Lung (tissue), 12 donors: Measurements from ENCODE around the gene POGZ. TPM values are rescaled to one million over a fixed set of nuclear protein-coding genes. Genes with fewer than 3 reads are reported as not detected.

Experiments used
- ATAC-seq: fragments of 200-7000 bp; cut with Tn5 transposase; one replicate; pipeline ENCODE4 v1.9.1; 2020; ENCODE audit warnings: moderate number of reproducible peaks; ENCODE audit not compliant: insufficient read depth, low FRiP score
- DNase-seq, 3 donors: peaks; one replicate each; pipeline ENCODE4 v3.0.0-alpha.2; 2013 to 2017
- H3K27ac ChIP-seq, 2 donors: one replicate each; pipeline ENCODE4 v1.5.1; 2013; ENCODE audit warnings: mild to moderate bottlenecking in 2 of 2, moderate library complexity in 2 of 2, control low read depth in 1 of 2, inconsistent platforms in 1 of 2, low read depth in 1 of 2, low read length in 1 of 2
- H3K27me3 ChIP-seq, 3 donors: one replicate each; pipeline ENCODE4 v1.5.1; 2013; ENCODE audit warnings: low read length in 2 of 3; ENCODE audit not compliant: control insufficient read depth in 3 of 3, insufficient read depth in 3 of 3
- H3K36me3 ChIP-seq, 4 donors: one replicate each; pipeline ENCODE4 v1.5.1; 2013; ENCODE audit warnings: low read length in 4 of 4, mild to moderate bottlenecking in 1 of 4, moderate library complexity in 1 of 4; ENCODE audit not compliant: control insufficient read depth in 4 of 4, insufficient read depth in 4 of 4
- H3K4me1 ChIP-seq, 5 donors: one replicate each; pipeline ENCODE4 v1.5.1; 2013; ENCODE audit warnings: low read length in 5 of 5, mild to moderate bottlenecking in 2 of 5, moderate library complexity in 1 of 5; ENCODE audit not compliant: control insufficient read depth in 5 of 5, insufficient read depth in 5 of 5
- H3K4me3 ChIP-seq: one replicate; pipeline ENCODE4 v1.5.1; 2013; ENCODE audit warnings: mild to moderate bottlenecking, control low read depth, moderate library complexity
- H3K9ac ChIP-seq, 2 donors: one replicate each; pipeline ENCODE4 v1.5.1; 2013; ENCODE audit warnings: low read length in 2 of 2, control low read depth in 1 of 2; ENCODE audit not compliant: insufficient read depth in 1 of 2
- H3K9me3 ChIP-seq, 4 donors: one replicate each; pipeline ENCODE4 v1.5.1; 2013; ENCODE audit warnings: low read length in 3 of 4, mild to moderate bottlenecking in 1 of 4, moderate library complexity in 1 of 4; ENCODE audit not compliant: control insufficient read depth in 4 of 4, insufficient read depth in 3 of 4
- WGBS, 2 donors: extraction: QIAGEN DNeasy Blood & Tissue Kit; methylation state at CpG; one replicate each; pipeline ENCODE4 v1.1.7; 2013; 5-methylcytosine and 5-hydroxymethylcytosine counted together
- polyA plus RNA-seq, 2 donors: library from polyadenylated mRNA; stranded (reverse); fragments of 200-250 nt; gene quantifications; one replicate each; pipeline ENCODE4 v1.2.1, GENCODE V29; 2013
- total RNA-seq, 2 donors: library from RNA; depleted of rRNA in 1 of 2; stranded (reverse); fragments of >200 nt in 1 of 2; gene quantifications; one replicate each; pipeline ENCODE4 v1.2.1, GENCODE V29; 2014 to 2021
- TF ChIP-seq, protein P1 (sequence below): IDR thresholded peaks from 2 replicates; pipeline ENCODE4 v1.5.1; 2012; ENCODE audit warnings: mild to moderate bottlenecking; ENCODE audit errors: control extremely low read depth, extremely low read depth
- donor health status: control.
- donor health status: control.
- donor health status: Bipolar disorder and iron deficiency.
- donor health status: healthy.
- donor health status: DM: yes; HTN: yes; CAD: no.

The POGZ gene
- total and polyA plus RNA-seq, 4 donors, result 12.6 to 131 (median 41.6) TPM

DNA sequence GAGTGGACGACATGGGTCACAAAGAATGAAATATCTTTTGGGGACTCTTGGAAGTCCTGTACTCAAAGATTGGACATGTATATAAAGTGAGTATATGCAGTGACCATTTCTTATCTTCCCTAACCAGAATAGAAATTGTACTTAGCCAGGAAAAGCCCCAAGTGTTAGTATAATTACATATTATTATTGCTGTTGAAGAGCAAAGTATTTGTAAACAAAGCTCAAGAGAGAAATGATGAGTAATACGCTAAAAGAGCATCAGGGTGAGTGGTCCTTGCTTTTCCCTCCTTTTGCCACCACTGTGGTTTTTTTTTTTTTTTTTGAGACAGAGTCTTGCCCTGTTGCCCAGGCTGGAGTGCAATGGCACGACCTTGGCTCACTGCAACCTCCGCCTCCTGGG lies 45.5 kb upstream of the POGZ start:
- ATAC-seq (no peak), DNase-seq (no peak)
- WGBS, 2 donors, result 85 to 92% methylated on average over 4 of the region's 4 CpGs
- Histone ChIP-seq H3K27me3 (peaks cover 0 to 14% (median 9%) of the 10 kb centered on the region in 3 donors), H3K27ac (no peak overlapping the region), H3K36me3 (no peaks in the 10 kb centered on the region), H3K9ac (no peak overlapping the region), H3K9me3 (no peaks in the 10 kb centered on the region), H3K4me3 (no peak overlapping the region), H3K4me1 (peaks cover 0 to 18% (median 8%) of the 10 kb centered on the region in 5 donors)
- TF ChIP-seq, protein P1, sequence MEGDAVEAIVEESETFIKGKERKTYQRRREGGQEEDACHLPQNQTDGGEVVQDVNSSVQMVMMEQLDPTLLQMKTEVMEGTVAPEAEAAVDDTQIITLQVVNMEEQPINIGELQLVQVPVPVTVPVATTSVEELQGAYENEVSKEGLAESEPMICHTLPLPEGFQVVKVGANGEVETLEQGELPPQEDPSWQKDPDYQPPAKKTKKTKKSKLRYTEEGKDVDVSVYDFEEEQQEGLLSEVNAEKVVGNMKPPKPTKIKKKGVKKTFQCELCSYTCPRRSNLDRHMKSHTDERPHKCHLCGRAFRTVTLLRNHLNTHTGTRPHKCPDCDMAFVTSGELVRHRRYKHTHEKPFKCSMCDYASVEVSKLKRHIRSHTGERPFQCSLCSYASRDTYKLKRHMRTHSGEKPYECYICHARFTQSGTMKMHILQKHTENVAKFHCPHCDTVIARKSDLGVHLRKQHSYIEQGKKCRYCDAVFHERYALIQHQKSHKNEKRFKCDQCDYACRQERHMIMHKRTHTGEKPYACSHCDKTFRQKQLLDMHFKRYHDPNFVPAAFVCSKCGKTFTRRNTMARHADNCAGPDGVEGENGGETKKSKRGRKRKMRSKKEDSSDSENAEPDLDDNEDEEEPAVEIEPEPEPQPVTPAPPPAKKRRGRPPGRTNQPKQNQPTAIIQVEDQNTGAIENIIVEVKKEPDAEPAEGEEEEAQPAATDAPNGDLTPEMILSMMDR, result no peak

DNA sequence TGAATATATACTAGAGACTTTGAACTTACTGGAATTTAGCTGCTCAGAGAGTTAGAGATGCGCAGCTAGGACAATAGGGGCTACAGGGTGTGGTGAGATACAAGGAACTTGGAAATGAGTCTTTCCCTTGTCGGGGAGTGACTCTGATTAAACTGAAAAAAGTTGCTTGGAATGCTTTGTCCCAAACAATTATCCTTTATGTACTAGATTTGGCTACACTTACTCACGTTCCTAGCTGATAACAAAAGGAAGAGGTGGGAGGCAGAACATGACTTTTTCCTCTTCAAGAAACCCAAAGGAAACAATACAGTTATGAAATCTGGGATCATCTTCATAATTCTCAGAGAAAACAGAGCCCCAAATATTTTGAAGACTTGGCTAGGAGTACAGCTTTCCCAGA lies 45.0 kb upstream of the POGZ start:
- DNase-seq, result no peak
- H3K36me3 ChIP-seq, result no peaks in the 10 kb centered on the region
- peaks cover 0 to 9% (median 9%) of the 10 kb centered on the region in 3 donors for H3K27me3 ChIP-seq
- H3K9me3 ChIP-seq, result no peaks in the 10 kb centered on the region
- H3K4me1 ChIP-seq, result peaks cover 0 to 18% (median 8%) of the 10 kb centered on the region in 5 donors
- H3K4me3 ChIP-seq, result no peak overlapping the region
- peak overlapping the region in 1 of 2 donors; percentile 23 for H3K9ac ChIP-seq
- ATAC-seq, result no peak
- H3K27ac ChIP-seq, result no peak overlapping the region
- WGBS, 2 donors, result 53 to 67% methylated on average over 3 of the region's 3 CpGs
- TF ChIP-seq, protein P1, result no peak

DNA sequence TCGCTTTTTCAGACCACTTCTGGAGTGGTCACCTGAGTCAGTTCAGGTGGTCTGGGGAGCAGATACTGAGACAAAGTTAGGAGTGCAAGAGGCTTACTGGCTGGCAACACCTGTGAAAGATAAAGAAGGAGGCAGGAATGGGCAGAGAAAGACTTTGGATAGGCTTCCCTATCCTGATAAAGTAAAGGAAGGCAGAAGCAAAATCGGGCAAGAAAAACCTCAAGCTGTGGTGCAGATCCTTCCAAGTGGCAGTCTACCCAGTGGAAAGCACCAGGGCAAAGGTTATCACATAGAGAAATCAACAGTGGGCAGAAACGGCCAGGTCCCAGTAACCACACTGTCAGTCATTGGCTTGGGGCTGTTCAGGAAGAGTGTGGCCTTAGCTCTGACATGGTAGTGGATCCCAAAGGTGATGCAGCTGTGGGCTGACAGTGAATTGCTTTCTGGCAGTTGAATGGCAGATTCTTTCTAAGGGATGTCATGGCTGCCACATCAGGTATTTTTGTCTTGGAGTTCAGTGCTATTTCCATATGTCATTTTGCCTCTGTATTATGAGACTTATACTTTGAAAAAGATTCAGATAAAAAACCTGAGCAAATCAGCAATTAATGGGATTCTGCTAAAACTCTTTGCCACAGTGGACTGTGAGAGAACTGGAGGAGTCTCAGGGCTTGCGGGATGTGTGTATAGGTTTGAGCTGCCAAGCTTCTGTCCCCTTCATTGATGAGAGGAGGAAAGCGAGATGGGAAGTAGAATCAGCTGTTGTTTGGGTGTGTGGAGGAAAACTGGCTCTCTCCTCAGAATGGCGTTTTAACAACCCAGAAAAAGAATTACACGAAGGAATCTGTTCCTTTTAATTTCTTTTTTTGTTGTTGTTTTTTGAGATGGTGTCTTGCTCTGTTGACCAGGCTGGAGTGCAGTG lies 43.8 kb upstream of the POGZ start:
- Histone ChIP-seq H3K4me3 (no peak overlapping the region), H3K27me3 (peaks cover 0 to 9% (median 4%) of the 10 kb centered on the region in 3 donors), H3K36me3 (no peaks in the 10 kb centered on the region), H3K27ac (no peak overlapping the region), H3K9ac (peak overlapping the region in 1 of 2 donors; percentile 42), H3K9me3 (no peaks in the 10 kb centered on the region), H3K4me1 (peaks cover 0 to 18% (median 8%) of the 10 kb centered on the region in 5 donors)
- DNase-seq, result peak in 2 of 3 donors; percentile 54 to 72
- TF ChIP-seq, protein P1, result no peak
- 59 to 69% methylated on average over 7 of the region's 7 CpGs for WGBS, 2 donors
- no peak for ATAC-seq
